Measurements from ENCODE around the gene TCN1.
"Not testable (repeated sequence)": the region's sequence is repeated elsewhere in the genome, so short reads cannot be mapped to it uniquely, and the experiment has no call there.

TCN1 gene

GRCh38 chr11:59857439-59858434 is 8.6 kb downstream of the TCN1 start:
- DNase-seq (ENCODE audit: low spot score) = no peak

GRCh38 chr11:59854871-59855270 is 11.4 kb downstream of the TCN1 start:
- no peak for DNase-seq (ENCODE audit: low spot score)

- DNase-seq (ENCODE audit: low spot score) = not testable (repeated sequence)
These were observed 14.9 kb downstream of the TCN1 start for GRCh38 chr11:59851416-59851815.

- not testable (repeated sequence) for DNase-seq (ENCODE audit: low spot score)
These were observed 16.7 kb downstream of the TCN1 start for GRCh38 chr11:59849551-59849950.

GRCh38 chr11:59849129-59849528 is 17.2 kb downstream of the TCN1 start:
- DNase-seq (ENCODE audit: low spot score) = peak; percentile 55

GRCh38 chr11:59848439-59848838 is 17.8 kb downstream of the TCN1 start:
- DNase-seq (ENCODE audit: low spot score) = not testable (repeated sequence)

GRCh38 chr11:59847626-59848025 is 18.7 kb downstream of the TCN1 start:
- no peak for DNase-seq (ENCODE audit: low spot score)

- DNase-seq (ENCODE audit: low spot score) = no peak
These were observed 19.7 kb downstream of the TCN1 start for GRCh38 chr11:59846556-59846955.

- DNase-seq (ENCODE audit: low spot score) = no peak
These were observed 20.9 kb downstream of the TCN1 start, which contains the start of gene CBLIF for GRCh38 chr11:59845399-59845798. Gene CBLIF (minus strand): TSS chr11:59845499. CDS start chr11:59845453, 46 bp downstream.

- DNase-seq (ENCODE audit: low spot score) = no peak
These were observed 24.0 kb downstream of the TCN1 start for GRCh38 chr11:59842316-59842715.

GRCh38 chr11:59841514-59841913 is 24.8 kb downstream of the TCN1 start:
- no peak for DNase-seq (ENCODE audit: low spot score)

GRCh38 chr11:59839615-59840014 is 26.7 kb downstream of the TCN1 start:
- no peak for DNase-seq (ENCODE audit: low spot score)

GRCh38 chr11:59833602-59834001 is 32.7 kb downstream of the TCN1 start:
- DNase-seq (ENCODE audit: low spot score) = no peak

GRCh38 chr11:59829358-59829757 is 36.9 kb downstream of the TCN1 start:
- DNase-seq (ENCODE audit: low spot score) = no peak

- DNase-seq (ENCODE audit: low spot score) = peak; percentile 37
These were observed 43.2 kb downstream of the TCN1 start for GRCh38 chr11:59822989-59823566.

- no peak for DNase-seq (ENCODE audit: low spot score)
These were observed 47.7 kb downstream of the TCN1 start for GRCh38 chr11:59818572-59818971.

GRCh38 chr11:59816434-59816833 is 49.9 kb downstream of the TCN1 start:
- DNase-seq (ENCODE audit: low spot score) = not testable (repeated sequence)

GRCh38 chr11:59815754-59816153 is 50.5 kb downstream of the TCN1 start:
- no peak for DNase-seq (ENCODE audit: low spot score)

GRCh38 chr11:59814021-59814420 is 52.3 kb downstream of the TCN1 start:
- no peak for DNase-seq (ENCODE audit: low spot score)

GRCh38 chr11:59813364-59813763 is 52.9 kb downstream of the TCN1 start:
- no peak for DNase-seq (ENCODE audit: low spot score)

- no peak for DNase-seq (ENCODE audit: low spot score)
These were observed 54.1 kb downstream of the TCN1 start for GRCh38 chr11:59812220-59812619.

GRCh38 chr11:59810911-59811259 is 55.4 kb downstream of the TCN1 start:
- no peak for DNase-seq (ENCODE audit: low spot score)

GRCh38 chr11:59810189-59810910 is 55.9 kb downstream of the TCN1 start, which contains the start of gene MRPL16:
Gene MRPL16 (minus strand): TSS chr11:59810778. CDS start chr11:59810658, 120 bp downstream.
- peak; percentile 84 for DNase-seq (ENCODE audit: low spot score)

Data from HuH-7 (cell line).